Skeletal muscle cell (primary cell): ENCODE data around the gene UPF3B.
"Not testable (repeated sequence)": the region's sequence is repeated elsewhere in the genome, so short reads cannot be mapped to it uniquely, and the experiment has no call there.

ENCODE experiments used
- DNase-seq: peaks from one replicate; pipeline ENCODE4 v3.0.0-alpha.2; 2010; ENCODE audit warnings: low read depth
- H3K4me3 ChIP-seq: 2 replicates; pipeline ENCODE4 v1.5.1; 2011; ENCODE audit warnings: low read depth, mild to moderate bottlenecking, control low read depth, low read length, moderate library complexity

Gene UPF3B

DNA sequence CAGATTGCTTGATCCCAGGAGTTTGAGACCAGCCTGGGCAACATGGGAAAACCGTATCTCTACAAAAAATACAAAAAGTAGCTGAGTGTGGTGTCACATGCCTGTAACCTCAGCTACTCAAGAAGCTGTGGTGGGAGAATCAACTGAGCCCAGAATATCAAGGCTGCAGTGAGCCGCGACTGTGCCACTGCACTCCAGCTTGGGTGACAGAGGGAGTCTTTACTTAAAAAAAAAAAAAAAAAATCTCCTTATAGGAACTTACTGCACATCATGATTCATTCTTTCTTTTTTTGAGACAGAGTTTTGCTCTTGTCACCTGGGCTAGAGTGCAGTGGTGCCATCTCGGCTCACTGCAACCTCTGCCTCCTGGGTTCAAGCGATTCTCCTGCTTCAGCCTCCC lies 24.3 kb downstream of the UPF3B start:
- DNase-seq: no peak
- H3K4me3 ChIP-seq: no peak overlapping the region

DNA sequence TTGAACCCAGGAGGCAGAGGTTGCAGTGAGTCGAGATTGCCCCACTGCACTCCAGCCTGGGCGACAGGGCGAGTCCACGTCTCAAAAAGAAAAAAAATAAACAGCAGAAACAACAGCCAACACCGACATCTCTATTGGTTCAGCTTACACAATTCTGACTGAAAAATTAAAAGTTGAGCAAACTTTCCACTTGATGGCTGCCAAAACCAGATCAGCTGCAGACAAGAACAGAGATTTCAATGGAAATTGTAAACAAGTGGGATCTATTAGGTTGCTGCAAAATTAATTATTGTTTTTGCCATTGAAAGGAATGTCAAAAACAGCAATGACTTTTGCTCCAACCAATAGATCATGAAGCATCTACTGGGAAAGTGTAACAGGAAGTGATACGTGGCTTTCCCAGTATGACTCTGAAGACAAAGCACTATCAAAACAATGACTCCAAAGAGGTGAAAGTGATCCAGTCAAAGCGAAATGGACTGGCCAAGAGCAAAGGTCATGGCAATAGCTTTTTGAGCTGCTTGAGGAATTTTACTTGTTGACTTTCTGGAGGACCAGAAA lies 26.3 kb downstream of the UPF3B start:
- no peak for DNase-seq

DNA sequence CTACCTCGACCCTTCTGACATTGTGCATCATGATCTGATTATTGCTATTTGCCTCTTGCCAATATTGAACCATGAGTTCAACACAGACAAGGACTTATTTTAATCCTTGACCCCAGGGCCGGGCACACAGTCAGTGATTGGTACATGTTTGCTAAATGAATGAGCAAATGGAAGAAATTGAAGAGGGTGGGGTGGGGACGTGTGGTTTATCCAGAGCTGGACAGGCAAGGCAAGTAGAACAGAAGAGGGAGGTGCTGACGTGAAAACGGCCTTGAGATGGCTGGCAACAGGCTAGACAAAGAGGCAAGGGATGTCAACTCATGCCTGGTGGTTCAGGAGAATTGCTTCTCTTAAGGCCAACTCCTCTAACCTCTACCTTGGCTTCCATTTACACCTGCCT lies 28.5 kb downstream of the UPF3B start:
- not testable (repeated sequence) for DNase-seq

More for the DNA sequence above, 26.3 kb downstream of the UPF3B start:
- H3K4me3 ChIP-seq: no peak overlapping the region

DNA sequence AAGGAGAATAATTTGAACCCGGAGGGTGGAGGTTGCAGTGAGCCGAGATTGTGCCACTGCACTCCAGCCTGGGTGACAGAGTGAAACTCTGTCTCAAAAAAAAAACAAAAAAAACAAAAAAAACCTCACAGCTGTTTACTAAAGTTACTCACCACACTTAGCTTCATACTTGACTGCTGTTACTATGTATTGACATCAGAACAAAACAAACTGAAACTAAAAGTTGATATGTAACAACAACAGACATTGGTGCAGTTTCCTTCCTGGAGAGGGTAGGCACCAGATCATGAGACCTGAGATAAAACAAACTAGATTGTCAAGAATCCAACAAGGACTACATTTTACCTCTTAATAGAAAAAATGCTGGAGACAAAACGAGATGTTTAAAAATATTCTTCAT lies 31.1 kb downstream of the UPF3B start:
- not testable (repeated sequence) for H3K4me3 ChIP-seq, DNase-seq

More for the DNA sequence above, 28.5 kb downstream of the UPF3B start:
- not testable (repeated sequence) for H3K4me3 ChIP-seq

DNA sequence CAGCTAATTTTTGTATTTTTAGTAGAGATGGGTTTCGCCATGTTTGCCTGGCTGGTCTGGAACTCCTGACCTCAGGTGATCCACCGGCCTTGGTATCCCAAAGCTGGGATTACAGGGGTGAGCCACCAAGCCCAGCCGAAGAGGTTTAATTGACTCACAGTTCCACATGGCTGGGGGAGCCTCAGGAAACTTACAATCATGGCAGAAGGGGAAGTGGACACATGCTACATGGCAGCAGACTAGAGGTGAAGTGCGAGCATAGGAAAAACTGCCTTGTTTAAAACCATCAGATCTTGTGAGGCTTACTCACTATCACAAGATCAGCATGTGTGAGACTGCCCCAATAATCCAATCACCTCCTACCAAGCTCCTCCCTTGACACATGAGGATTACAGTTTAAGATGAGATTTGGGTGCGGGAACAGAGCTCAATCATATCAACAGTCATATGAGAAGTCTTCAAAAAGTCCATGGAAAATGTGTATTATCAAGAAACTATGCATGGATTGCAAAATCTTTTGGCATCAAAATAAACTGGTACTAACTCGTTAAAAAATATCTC lies 35.6 kb downstream of the UPF3B start:
- H3K4me3 ChIP-seq: no peak overlapping the region
- DNase-seq: no peak

DNA sequence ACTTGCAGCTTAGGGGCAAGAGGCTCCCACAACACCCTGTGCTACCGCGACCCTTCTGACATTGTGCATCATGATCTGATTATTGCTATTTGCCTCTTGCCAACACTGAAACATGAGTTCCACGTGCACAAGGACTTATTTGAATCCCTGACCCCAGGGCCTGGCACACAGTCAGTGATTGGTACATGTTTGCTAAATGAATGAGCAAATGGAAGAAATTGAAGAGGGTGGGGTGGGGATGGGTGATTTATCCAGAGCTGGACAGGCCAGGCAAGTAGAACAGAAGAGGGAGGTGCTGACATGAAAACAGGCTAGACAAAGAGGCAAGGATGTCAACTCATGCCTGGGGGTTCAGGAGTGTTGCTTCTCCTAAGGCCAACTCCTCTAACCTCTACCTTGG lies 36.5 kb downstream of the UPF3B start:
- no peak overlapping the region for H3K4me3 ChIP-seq
- no peak for DNase-seq

DNA sequence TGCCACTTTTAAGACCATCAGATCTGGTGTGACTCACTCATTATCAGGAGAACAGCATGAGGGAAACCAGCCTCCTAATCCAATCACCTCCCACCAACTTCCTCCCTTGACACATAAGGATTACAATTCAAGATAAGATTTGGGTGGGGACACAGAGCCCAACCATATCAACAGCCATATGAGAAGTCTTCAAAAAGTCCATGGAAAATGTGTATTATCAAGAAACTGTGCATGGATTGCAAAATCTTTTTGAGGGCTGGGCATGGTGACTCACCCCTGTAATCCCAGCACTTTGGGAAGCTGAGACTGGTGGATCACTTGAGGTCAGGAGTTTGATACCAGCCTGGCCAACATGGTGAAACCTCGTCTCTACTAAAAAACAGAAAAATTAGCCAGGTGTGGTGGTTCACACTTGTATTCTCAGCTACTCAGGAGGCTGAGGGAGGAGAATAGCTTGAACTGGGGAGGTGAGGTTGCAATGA lies 43.5 kb downstream of the UPF3B start:
- no peak overlapping the region for H3K4me3 ChIP-seq
- DNase-seq: no peak

DNA sequence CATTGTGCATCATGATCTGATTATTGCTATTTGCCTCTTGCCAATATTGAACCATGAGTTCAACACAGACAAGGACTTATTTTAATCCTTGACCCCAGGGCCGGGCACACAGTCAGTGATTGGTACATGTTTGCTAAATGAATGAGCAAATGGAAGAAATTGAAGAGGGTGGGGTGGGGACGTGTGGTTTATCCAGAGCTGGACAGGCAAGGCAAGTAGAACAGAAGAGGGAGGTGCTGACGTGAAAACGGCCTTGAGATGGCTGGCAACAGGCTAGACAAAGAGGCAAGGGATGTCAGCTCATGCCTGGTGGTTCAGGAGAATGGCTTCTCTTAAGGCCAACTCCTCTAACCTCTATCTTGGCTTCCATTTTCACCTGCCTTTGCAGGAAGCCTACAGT lies 44.3 kb downstream of the UPF3B start:
- H3K4me3 ChIP-seq, DNase-seq: not testable (repeated sequence)

DNA sequence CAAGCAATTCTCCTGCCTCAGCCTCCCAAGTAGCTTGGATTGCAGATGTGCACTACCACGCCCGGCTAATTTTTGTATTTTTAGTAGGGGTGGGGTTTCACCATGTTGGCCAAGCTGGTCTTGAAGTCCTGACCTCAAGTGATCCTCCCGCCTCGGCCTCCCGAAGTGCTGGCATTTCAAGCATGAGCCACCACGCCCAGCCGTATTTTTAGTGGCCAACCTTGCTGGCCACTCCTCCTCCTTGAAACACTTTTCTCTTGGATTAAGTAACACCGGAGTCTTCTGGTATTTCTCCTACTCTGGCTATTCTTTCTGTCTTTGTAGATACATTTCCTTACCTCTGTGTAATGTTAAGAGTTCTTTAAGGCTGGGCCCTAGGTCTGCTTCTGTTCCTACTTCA lies 50.2 kb downstream of the UPF3B start:
- no peak for DNase-seq
- H3K4me3 ChIP-seq: no peak overlapping the region

DNA sequence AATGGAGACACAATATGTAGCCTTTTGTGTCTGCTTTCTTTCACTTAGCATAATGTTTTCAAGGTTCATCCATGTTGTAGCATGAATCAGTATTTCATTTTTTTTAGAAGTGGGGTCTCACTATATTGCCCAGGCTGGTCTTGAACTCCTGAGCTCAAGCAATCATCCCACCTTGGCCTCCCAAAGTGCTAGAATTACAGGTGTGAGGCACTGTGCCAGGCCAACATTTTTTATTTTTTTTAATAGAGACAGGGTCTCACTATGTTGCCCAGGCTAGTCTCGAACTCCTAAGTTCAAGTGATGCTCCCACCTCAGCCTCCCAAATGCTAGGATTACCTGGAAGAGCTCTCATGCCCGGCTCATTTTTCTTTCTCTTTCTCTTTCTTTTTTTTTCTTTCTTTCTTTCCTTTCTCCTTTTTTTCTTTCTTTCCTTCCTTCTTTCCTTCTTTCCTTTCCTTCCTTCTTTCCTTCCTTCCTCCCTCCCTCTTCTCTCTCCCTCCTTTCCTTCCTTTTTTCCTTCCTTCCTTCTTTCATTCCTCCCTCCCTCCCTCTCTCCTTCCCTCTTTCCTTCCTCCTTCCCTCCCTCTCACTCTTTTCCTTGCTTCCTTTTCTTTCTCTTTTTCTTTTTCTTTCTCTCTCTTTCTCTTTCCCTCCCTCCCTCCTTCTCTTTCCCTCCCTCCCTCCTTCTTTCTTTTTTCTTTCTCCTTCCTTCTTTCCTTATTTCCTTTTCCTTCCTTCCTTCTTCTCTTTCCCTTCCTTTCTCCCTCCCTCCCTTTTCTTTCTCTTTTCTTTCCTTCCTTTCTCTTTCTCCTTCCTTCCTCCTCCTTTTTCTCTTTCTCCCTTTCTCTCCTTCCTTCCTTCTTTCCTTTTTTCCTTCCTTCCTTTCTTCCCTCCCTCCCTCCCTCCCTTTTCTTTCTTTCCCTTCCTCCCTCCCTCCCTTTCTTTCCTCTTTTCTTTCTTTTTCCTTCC lies 51.2 kb downstream of the UPF3B start:
- no peak for DNase-seq
- no peak overlapping the region for H3K4me3 ChIP-seq

DNA sequence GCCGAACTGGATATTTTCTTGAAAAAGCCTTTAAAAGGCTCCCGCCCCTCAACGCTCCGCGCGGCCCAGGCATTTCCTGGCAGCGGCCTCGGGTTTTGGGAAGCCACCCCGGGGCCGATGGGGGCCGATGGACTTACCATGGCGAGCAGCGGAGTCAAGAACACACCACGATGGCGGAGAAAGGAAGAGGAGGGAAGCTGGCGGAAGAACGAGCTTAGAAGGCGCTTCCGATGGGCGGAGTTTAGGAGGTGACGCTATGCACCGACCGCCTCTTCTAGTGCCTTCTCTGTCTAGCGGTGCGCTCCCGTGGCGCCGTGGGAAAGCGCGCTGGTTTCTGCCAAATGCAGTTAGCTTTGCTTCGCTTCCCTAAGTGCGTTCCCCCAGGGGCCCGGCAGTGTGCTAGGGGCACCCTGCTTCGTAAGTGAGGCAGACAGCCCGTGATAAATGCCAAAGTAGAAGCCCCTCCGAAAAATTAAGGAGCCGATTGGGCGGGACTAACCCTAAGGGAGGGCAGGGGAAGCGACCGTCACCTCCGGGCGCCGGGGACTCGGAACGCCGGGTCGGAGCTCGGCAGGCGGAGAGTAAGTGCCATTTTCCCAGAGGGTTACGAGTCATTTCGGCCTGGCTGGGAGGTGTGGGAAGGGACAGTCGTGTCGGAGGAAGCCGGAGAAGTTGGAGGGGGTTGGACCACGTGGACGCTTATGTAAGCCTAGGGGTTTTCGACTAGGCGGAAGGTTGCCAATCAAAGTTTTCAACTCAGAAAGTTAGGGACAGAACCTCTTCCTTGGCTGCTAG lies 61.1 kb downstream of the UPF3B start, which contains the start of gene RPL39:
RPL39 (minus strand) TSS at position 194 of the 795 bp plus-strand sequence; CDS start at position 140, 54 bp downstream.
- H3K4me3 ChIP-seq: peak within 1 kb of the TSS; percentile 80
- peak; percentile 63 for DNase-seq

DNA sequence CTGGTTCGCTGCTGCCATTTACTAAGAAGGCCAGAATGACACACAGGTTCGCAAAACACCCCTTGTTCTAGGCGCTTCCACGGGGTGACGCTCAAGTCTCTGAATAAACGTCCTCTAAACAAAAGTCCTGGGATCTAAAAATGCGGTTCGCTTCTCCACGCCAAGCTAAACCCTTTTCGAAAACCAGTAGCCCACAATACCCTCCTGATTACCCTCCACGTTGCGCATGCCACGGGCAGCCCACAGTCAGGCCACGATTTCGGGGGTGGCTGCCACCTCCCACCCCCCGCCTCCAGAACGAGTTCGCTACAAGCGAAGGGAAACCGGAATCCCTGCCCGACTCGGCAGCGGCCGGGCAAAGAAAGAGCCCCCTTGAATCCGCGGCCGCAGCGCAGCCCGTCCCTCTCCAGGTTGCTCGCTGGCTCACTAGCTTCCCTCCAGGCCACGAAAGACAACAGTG lies 61.8 kb downstream of the UPF3B start:
- H3K4me3 ChIP-seq: peak overlapping the region; percentile 80
- DNase-seq: no peak

DNA sequence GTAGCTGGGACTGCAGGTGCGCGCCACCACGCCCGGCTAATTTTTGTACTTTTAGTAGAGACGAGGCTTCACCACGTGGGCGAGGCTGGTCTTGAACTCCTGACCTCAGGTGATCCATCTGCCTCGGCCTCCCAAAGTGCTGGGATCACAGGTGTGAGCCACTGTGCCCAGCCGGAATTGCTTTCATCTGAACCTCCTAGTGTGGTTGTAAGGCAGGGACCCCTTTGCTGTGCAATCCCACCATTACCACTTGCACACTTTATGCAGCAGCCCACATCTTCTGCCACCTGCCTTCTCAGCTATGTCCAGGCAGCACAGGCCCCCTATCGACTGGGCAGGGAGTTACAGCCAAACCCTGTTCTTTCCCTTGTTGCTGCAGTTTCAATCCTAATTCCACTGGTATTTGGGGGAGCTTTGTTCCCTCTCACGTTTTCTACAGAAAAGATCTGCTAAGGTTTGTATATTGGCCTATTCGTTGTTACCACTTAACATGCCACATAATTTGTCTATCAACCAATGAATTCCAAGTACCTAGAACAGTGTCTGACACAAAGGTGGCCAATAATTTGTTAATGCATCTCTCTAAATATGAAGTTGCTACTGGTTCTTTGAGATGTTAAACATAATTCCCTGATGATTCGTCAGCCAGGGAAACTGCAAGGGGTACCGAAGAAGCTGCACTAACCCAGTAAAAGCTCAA lies 67.9 kb downstream of the UPF3B start:
- H3K4me3 ChIP-seq: no peak overlapping the region
- DNase-seq: no peak
